GM12865 (cell line): ENCODE results near the gene ARHGAP18.

Experiments
- DNase-seq: peaks from one replicate; pipeline ENCODE4 v3.0.0; 2010; ENCODE audit warnings: low read depth
- H3K4me3 ChIP-seq: 2 replicates; pipeline ENCODE4 v1.5.1; 2011; ENCODE audit warnings: mild to moderate bottlenecking, low read depth, low read length, control low read depth
- CTCF ChIP-seq: IDR thresholded peaks from 2 replicates; pipeline ENCODE4 v1.5.1; 2011; ENCODE audit warnings: low read length, control low read depth, low read depth, inconsistent platforms; ENCODE audit not compliant: insufficient read depth; ENCODE audit errors: missing control alignments

ARHGAP18 gene

GRCh38 chr6:129647044-129647443 lies 62.9 kb downstream of the ARHGAP18 start:
- no peak for DNase-seq
- TF ChIP-seq CTCF, result no peak

GRCh38 chr6:129646642-129647041 lies 63.3 kb downstream of the ARHGAP18 start:
- TF ChIP-seq CTCF, result no peak
- peak overlapping the region; percentile 8; the same call in 1 of the 2 replicates for H3K4me3 ChIP-seq
- DNase-seq, result peak; percentile 82

More at GRCh38 chr6:129647044-129647443, 62.9 kb downstream of the ARHGAP18 start:
- H3K4me3 ChIP-seq, result peak overlapping the region; percentile 8; the same call in 1 of the 2 replicates

- H3K4me3 ChIP-seq, result no peak overlapping the region
- no peak for DNase-seq
- no peak for TF ChIP-seq CTCF
Observed at GRCh38 chr6:129645830-129646579, 64.0 kb downstream of the ARHGAP18 start.

- no peak for DNase-seq
- no peak overlapping the region for H3K4me3 ChIP-seq
- no peak for TF ChIP-seq CTCF
Observed at GRCh38 chr6:129645106-129645829, 64.7 kb downstream of the ARHGAP18 start.

GRCh38 chr6:129644567-129645015 lies 65.4 kb downstream of the ARHGAP18 start:
- no peak overlapping the region for H3K4me3 ChIP-seq
- no peak for DNase-seq
- TF ChIP-seq CTCF, result no peak

- DNase-seq, result no peak
- no peak for TF ChIP-seq CTCF
- H3K4me3 ChIP-seq, result no peak overlapping the region
Observed at GRCh38 chr6:129643968-129644367, 66.0 kb downstream of the ARHGAP18 start.
